EL (cell line): ENCODE results near the gene CDRT4.
"Not testable (repeated sequence)": the region's sequence is repeated elsewhere in the genome, so short reads cannot be mapped to it uniquely, and the experiment has no call there.

Experiments
- DNase-seq: peaks from one replicate; pipeline ENCODE4 v3.0.0-alpha.2; 2016

Gene CDRT4

DNA sequence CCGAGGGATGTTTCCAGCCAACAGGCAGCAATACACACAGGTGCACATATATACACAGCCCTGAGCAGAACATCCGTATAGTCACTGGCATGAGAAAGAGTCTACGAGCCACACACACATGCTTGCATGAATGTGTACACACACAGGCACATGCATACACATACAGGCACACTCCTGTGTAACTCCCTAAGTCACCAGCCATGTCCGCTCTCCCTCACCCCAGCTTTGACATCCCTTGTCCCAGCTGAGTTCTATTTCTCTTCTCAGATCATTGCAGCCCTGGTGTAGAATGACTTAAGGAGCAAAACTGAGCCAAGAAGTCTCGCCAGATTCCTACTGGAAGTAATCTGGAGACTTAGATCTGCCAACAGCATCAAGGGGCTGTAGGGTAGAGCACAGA is 13.1 kb downstream of the CDRT4 start:
- DNase-seq = no peak

DNA sequence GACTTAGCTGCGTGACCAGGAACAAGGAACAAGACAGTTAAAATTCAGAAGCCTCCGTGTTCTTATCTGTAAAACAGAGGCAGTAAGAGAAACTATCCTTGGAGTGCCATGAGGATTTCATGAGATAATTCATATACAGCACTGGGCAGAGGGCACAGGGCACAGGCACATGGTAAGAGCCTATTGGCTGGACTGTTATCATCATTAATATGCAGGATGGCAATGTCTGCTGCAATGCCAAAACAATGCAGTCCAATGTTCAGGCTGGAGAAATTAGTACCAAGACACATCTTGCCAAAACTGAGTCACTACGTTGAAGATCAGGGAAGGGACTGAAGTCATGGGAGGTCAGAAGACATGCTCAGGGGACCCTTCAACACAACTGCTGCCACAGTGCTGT is 13.6 kb downstream of the CDRT4 start:
- no peak for DNase-seq

DNA sequence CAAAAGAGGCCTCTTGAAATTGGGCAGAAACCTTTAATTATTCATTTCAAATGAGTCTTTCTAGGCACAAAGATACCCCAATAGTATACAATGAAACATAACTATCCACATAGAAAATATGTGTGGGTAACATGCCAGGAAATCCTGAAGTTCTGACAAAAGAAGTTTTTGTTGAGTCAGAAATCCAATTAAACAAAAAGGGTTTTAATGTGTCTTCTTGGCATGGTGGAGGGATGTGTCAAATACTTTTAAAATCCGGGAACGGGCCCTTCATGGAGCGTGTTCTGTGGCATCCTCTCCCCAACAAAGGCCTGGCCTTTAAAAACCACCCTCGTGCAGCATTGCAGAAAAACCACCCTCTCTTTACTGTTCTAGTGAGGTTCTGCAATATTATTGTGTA is 14.2 kb downstream of the CDRT4 start:
- peak; percentile 35 for DNase-seq

DNA sequence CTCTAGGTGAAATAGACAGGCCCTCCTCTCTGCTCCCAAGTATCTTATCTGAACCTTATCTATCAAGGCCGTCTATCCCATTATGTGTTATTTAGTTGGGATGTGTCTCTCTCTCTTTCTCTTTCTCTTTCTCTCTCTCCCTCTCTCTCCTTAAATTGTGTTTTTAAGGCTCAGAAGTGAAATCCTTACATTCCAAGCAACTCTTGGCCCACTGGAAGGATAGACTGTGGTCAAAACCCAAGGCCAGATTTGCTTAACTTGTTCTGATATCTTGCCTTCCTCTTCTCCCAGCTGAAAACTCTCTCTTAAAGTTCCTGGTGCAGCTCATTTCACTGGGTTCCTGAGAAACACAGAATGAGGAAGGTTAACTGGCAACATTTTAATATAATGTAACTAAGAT is 14.7 kb downstream of the CDRT4 start:
- no peak for DNase-seq

DNA sequence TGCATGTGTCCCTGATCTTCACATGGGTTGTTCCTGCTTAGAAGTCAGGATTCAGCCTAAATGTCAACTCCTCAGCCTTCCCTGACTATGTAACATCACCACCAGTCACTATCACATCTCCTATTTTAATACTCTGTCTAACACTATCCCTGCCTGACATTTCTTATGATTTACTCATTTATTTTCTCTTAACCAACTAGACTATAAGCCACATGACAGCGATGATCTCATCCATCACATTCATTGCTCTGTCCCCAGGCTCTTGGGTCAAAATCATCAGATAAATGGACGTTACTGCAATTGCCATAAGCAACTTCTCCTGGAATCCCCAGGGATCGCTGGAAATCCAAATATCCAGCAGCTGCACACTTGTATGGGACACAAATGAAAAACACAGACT is 15.7 kb downstream of the CDRT4 start:
- peak; percentile 62 for DNase-seq

DNA sequence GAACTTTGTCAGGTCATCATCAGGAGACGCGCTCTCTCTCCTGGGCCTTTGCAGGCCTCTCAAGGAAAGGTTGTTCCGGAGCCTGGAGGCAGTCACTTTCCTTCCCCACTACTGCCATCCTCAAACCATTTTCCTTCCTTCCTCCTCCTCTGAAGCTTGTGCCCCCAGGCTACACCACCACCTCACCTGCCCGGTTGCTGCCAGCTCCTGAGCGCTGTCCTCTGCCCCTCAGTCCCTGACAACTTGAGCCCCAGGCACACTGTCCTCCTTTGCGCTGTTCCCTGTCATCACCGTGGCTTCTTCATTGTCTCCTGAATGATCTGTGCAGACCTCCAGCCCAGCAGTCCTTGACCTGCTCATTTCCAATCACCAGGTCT is 18.9 kb downstream of the CDRT4 start:
- DNase-seq = no peak

DNA sequence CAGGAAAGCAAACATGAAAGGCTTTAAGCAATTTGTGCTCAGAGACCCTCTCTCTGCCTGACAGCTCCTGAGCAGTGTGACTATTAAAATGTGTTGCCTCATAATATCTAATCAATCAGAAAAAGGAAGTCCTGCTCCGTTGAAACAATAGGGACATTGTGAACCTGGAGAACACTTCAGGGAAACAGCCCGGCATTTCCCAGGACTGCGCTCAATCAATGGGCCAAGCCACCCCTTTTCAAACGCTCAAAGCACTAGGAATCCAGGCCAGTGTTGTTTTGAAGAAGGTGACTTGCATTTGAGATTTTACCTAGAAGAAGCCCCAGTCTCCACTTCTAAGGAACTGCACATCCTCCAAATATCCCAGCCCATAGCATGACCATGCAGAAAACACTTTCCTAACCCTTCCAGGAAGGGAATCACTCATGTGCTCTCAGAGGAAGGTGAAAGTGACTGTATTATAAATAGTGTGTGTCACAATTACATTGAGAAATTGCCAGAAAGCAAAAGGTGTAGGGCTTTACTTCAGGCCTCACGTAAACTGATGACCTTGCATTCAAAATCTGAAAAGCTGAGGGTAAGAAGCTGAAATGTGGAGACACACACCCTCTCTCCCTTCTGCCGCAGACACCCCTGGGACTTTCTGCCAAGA is 19.4 kb downstream of the CDRT4 start:
- no peak for DNase-seq

DNA sequence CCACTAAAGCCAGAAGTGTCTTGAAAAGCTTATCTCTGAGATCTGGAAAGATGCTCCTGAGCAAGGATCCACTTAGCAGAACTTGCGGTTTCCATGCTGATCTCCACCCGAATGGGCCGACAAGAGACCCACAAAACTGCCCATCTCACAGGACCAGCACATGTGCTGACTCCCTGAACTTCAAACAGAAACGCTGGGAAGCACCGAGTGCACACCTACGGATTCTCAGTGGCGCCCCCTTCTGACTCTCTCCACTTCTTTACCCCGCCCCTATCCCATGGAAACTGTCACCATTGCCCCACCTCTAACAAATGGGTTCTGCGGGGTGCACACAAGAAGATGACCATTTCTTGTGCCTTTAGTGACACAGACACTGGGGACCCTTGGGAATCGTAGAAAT is 21.4 kb downstream of the CDRT4 start:
- DNase-seq = no peak

DNA sequence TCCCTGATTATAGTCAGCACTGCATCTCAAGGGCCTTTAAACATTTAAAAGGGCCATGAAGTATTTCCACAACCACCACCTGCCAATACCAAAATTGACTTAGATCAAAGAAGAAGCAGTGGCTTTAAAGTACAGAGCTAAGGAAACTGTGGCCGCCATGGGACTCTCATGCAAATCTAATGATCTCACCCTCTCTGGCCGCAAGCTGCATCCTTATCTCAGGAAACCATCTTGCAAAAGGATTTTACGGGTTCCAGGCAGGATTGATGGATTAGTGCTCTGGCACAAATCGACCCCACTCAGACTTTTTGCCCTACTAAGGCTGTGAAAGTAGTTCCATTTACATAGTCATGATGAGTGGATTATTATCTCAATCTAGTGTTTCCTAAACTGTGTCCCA is 22.6 kb downstream of the CDRT4 start:
- peak; percentile 79 for DNase-seq

DNA sequence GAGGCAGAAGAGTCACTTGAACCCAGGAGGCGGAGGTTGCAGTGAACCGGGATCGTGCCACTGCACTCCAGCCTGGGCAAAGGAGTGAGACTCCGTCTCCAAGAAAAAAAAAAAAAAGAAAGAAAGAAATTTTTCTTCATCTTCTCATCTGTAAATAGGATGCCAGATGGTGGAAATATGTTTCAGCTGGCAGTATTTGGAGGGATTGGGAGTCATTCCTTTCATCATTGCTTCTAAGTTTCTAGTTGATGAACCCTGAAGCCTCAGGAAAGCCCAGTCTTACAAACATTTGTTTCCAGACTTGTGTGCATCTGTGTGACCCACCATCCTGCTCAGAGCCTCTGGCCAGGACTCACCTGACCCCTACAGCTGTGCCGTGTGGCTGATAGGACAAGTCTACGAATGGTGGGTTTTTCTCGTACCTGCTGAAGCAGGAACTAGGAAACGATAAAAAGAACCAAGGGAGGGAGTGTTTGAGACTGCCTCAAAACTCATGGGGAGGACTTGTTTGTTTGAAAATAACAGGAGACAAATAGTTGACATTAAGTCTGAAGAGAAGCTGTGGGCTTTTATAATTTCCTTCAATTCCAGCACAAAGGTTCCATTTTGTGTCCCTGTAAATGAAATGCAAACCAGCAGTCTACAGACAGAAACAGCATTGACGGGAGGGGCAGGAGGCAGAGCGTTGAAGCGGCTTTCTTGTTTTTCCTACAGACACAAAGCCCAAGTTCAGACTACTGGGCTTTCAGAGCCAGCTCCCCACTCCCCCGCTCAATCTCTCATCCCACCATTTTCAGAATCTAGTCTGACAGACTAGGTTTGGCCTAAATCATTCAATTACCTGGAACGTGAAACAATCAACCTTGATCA is 24.9 kb downstream of the CDRT4 start:
- no peak for DNase-seq

DNA sequence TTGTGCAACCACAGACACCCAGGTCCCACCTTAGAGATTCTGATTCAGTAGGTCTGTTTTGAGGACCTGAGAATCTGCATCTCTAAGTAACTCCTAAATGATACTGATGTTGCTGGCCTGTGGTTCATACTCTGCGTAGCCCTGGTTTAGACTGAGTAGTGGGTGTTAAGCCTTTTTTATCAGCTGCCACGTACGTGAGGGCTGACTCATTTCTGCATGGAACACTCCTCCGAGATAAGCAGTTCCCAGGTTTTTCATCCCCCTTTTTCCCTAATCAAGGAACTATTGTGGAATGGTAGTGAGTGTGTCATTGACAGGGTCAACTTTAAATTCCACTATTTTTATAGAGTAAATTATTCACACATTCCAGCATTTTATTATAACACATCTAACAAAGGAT is 26.1 kb downstream of the CDRT4 start:
- DNase-seq = no peak

DNA sequence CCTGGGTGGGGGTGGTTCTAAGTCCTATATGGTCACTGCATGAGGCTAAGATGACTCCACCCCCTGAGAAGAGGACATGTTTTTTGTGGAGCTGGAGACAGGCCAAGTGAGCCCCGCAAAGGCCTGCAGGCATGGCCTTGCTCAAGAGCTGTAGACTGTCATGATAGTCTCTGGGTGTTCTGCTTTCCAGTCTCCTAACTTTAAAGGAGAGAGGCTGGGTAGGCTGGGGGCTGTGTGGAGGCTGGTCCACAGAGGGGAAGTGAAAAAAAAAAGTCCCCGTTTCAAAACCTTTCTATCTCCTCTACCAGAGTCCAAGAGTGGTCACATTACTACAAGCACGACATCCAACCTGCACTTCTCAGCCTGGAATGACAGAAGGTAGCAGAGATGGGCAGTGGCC is 27.1 kb downstream of the CDRT4 start:
- peak; percentile 13 for DNase-seq

DNA sequence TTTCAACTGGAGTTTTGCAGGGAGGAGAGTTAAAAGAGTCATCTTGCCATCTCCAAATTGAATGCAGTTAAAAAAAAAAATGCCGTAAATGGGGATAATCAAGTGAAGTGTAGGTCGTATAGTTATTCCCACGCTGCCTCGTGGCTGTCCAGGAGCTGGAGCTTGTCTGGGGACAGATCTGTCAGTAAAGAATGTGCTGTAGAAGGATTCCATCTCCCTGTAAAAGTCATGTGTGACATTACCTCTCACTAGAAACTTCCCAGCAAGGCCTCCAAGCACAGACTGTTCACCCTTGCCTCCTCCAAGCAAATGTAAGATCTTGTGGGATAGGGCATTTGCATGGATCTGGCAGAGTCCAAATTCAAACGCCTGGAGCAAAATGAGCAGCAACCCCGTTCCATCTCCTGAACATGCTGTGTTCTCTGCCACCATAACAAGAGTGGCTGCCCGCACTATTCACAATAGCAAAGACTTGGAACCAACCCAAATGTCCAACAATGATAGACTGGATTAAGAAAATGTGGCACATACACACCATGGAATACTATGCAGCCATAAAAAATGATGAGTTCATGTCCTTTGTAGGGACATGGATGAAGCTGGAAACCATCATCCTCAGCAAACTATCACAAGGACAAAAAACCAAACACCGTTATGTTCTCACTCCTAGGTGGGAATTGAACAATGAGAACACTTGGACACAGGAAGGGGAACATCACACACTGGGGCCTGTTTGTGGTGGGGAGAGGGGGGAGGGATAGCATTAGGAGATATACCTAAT is 28.0 kb downstream of the CDRT4 start:
- DNase-seq = not testable (repeated sequence)

DNA sequence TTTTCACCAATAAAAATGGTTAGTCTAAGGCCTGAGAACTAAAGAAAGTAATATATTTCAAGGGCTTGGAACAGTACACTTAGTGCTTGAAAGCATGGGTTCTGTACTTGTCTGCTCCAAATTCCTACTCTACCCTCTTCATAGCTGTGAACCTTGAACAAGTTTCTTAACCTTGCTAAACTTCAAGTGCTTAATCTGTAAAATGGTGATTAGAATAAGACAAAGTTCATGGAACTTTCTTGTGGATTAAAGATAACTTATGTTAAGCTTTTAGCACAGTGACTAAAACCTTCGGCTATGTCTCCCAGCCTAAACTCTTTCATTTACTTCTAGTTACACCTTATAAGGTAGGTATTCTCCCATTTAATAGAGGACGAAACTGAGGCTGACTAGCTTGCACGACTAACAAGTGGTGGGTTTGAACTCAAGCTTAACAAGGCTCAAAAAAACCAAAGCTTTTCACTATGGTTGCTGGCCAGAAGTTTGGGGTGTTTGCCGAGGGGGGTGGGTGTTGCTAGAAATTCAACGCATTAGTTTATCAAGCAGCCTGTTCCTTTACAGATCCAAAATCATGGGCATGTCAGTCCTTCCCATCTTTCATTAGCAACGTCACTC is 28.8 kb downstream of the CDRT4 start:
- no peak for DNase-seq

DNA sequence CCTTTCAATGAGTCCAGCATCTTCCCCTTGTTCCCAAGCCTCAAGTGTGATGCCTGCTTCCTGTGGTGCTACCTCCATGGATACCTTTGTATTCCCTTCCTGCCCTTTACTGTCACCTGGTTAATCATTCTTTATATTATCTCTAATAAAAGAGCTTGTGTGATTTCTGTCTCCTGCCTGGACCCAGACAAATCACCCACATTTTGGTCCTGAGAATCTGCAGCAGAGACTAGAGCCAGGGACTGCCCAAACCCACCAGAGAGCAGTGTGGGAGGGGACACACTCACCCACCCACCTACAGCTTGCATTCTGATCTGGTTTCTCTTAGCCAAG is 30.2 kb downstream of the CDRT4 start:
- no peak for DNase-seq

DNA sequence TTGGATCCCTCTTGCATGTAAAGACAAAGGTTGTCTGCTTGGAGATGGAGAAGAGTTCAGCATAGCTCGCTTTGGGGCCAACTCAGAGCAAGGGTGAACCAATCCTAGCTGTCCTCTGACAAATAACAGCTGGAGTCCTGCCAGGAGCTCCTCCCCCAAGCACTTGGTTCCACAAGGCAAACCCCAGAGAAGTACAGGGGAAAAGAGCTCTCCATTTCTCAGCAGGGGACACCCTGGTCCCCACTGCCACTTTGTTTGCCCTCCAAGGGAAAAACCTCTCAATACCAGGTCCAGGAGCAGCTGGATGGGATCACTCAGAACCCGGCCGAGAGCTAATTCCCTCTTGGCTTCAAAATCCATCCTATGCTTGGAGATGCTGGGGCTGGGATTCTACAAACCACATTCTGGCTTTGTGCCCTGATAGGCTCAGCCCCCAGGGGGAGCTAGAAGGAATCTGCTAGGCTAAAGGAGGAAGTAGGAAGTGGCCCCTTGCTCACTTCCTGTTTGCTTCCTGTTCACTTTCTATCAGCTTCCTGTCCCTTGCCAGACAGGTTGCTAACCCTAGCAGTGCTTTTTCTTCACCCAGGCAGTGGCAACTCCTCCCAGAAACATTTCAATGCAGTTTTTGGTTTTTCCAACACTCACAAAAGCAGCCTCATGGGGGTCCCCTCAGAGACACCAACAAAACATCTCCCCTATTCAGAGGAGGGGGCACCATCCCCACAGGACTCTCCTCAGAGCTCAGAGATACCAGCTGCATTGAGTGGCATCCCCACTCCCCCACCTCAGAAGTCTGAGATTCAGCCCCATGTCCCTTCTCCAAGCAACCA is 30.7 kb downstream of the CDRT4 start:
- DNase-seq = peak; percentile 56

DNA sequence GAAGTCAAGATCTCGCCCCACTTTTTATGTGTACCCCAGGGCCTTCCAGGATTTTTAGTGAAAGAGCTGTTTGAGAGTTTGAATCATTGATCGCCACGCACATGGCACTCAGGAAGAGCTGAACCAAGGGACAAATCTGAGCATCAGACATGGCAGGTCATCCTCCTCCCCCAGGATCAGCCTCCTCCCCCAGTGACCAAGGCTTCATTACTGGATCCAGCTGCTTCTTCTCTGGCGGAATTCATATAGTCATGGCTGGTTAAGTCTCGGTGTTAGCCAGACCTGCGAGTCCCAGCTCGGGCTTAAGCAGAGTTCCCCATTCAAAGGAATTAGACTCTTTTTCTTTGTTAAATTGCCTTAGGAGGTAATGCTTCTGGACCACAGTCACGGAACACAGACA is 32.5 kb downstream of the CDRT4 start:
- DNase-seq = no peak

DNA sequence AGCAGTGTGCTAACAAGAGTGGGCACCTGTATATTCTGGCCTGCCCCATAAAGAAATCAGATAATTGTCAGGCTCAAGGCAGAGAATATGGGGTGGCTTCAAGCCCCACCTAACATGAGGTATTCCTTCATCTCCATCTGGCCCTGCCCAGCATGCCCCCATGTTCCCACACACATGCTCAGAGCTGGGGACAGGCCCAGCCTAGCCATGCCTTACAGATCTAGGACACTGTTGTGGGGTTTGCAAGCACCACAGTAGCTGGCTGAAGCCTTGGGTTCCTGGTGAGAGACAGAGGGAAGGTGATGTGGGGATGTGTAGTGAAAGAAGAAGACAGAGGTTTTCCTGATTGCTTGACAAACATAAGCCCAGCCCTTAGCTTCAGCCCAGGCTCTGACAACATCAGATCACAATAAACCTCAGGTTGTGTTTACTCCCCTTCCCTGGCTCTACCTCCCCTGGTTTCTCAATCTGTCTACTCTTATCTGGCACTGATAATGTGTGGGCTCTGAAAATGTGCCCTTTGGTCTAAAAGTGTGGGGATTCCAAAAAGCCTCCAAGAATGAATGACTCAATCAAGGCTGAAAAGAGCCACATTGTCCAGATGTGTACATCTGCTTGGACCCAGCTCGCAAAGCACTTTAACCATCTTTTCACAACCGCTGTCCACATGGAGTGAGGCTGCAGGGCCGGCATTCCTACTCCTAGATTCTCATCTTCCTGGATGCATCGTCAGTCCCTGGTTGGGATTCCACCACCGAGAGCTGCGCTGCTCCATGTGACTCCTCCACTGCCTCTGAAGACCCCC is 34.4 kb downstream of the CDRT4 start:
- DNase-seq = peak; percentile 23

DNA sequence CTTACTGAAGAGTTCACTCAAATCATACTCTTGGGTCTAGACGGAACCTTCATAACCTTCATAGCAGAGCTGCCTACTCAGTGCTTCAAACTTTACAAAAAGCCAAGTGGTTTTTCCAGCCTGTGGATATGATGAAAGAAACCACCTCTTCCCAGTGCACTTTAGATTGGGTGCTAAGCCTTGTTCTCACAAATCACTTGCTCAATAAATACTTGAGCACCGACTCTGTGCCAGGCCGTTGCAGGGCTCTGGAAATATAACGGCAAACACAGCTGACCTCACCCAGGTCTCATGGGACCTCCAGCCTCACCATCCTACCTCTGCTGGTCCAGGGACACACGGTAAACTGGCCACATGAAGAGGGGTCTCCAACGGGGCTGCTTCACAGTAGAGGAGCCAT is 35.7 kb downstream of the CDRT4 start:
- no peak for DNase-seq

DNA sequence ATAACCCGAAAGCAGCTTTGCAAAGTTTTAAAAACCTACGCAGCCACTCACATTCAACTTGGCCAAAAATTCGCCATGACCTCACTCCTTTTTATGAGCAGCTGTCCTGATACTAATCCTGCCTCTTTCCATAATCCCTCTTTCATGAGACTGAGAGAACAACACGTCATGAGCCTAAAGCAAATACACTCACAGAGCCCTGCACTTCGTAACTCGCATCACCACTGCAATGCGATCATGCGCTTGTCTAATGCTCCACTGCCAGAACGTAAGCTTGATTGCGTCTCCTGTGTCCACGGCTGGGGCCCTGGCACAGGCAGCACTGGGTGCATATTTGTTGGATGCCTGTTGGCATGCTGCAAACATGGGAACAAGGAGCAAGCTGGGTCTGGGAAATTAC is 36.2 kb downstream of the CDRT4 start:
- DNase-seq = no peak

DNA sequence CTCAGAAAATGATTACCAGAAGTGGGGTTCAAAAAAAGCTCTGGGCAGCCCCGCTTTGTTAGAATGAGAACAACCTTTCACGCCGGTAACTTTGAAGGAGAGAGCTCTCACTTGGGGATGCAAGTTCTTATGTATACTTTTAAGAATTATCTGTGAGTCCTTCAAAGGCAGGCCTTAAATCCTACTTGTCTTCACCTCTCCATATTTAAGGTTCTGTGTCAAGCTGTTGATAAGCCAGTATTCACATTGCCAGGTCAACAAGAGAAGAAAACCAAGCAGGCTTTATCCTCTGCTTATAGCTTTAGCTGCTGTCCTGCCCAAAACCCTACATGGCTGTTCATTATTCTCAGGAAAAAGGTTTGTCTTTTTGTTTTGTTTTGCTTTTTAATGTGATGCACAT is 42.9 kb downstream of the CDRT4 start:
- DNase-seq = no peak
